GM12878 (cell line): ENCODE data around the gene TNPO2. TPM values are rescaled to one million over a fixed set of nuclear protein-coding genes. Genes with fewer than 3 reads are reported as not detected.

Experiments used
- ATAC-seq: fragments of 200-7000 bp; cut with Tn5 transposase; 3 replicates; pipeline ENCODE4 v1.9.1; 2020; ENCODE audit warnings: mild to moderate bottlenecking, moderate library complexity
- BruUV-seq: library from RNA; stranded (reverse); fragments of 400-500 nt; replicated peaks from 2 replicates; lab custom pipeline; 2021; lab: Mats Ljungman, UMichigan
- CTCF ChIA-PET: fragments of 300-600 bp; sonication (Branson Sonifier 250); formaldehyde crosslinking; extraction: SDS; loops from one replicate; lab custom pipeline; 2021; ENCODE audit warnings: inconsistent platforms; lab: Yijun Ruan, JAX
- POLR2A ChIA-PET: fragments of 350-600 bp; formaldehyde crosslinking; extraction: SDS; loops from one replicate; lab custom pipeline; 2021; ENCODE audit warnings: inconsistent platforms; lab: Charles Lee
- RAD21 ChIA-PET: fragments of 300-600 bp; sonication (Branson Sonifier 250); formaldehyde crosslinking; loops from one replicate; lab custom pipeline; 2023; ENCODE audit warnings: antibody characterized with exemption; ENCODE audit not compliant: unreplicated experiment; lab: Charles Lee
- SMC1A ChIA-PET: fragments of 300-600 bp; sonication (Branson Sonifier 250); formaldehyde crosslinking; loops from one replicate; lab custom pipeline; 2023; ENCODE audit not compliant: unreplicated experiment, uncharacterized antibody; lab: Charles Lee
- DNase-seq: peaks from one replicate; pipeline ENCODE4 v3.0.0-alpha.2; 2011; ENCODE audit warnings: low read depth, low spot score
- FAIRE-seq: peaks from 3 replicates; lab custom pipeline; 2011; peaks lifted over from hg19 to GRCh38; lab: Jason Lieb, UNC
- H2AFZ ChIP-seq: 2 replicates; pipeline ENCODE4 v1.6.0; 2011; ENCODE audit warnings: low read depth, low read length, control low read depth; ENCODE audit not compliant: control insufficient read depth
- H3K27ac ChIP-seq: 2 replicates; pipeline ENCODE4 v1.5.1; 2011; ENCODE audit warnings: control low read depth; ENCODE audit not compliant: control insufficient read depth, insufficient read depth
- H3K27me3 ChIP-seq, 2 experiments: replicated peaks in 1 of 2; 2 replicates each; pipeline versions ENCODE4 v1.6.0 to v1.6.1; 2011; ENCODE audit warnings: low read length in 1 of 2; ENCODE audit not compliant: control insufficient read depth in 2 of 2, insufficient read depth in 2 of 2
- H3K36me3 ChIP-seq, 2 experiments: 2 replicates each; pipeline ENCODE4 v1.5.1; 2011; ENCODE audit warnings: low read length in 1 of 2; ENCODE audit not compliant: control insufficient read depth in 2 of 2, insufficient read depth in 2 of 2
- H3K4me1 ChIP-seq: 2 replicates; pipeline ENCODE4 v1.6.1; 2011; ENCODE audit warnings: mild to moderate bottlenecking, low read length, moderate library complexity, mixed read lengths; ENCODE audit not compliant: control insufficient read depth, insufficient read depth
- H3K4me2 ChIP-seq: 2 replicates; pipeline ENCODE4 v1.6.0; 2011; ENCODE audit warnings: control low read depth; ENCODE audit not compliant: control insufficient read depth, insufficient read depth
- H3K4me3 ChIP-seq: fragments of 200-600 bp; sonication (generic); 2 replicates; pipeline ENCODE4 v1.5.1; 2016
- H3K79me2 ChIP-seq: 2 replicates; pipeline ENCODE4 v1.6.0; 2011; ENCODE audit warnings: low read length; ENCODE audit not compliant: control insufficient read depth, insufficient read depth
- H3K9ac ChIP-seq: 2 replicates; pipeline ENCODE4 v1.8.0; 2011; ENCODE audit warnings: low read length, control low read depth, mixed read lengths; ENCODE audit not compliant: control insufficient read depth, insufficient read depth
- H3K9me3 ChIP-seq: replicated peaks from 3 replicates; pipeline ENCODE4 v1.5.1; 2011; ENCODE audit warnings: mild to moderate bottlenecking, low read length; ENCODE audit not compliant: control insufficient read depth, insufficient read depth
- H4K20me1 ChIP-seq: 2 replicates; pipeline ENCODE4 v1.6.0; 2011; ENCODE audit not compliant: control insufficient read depth, insufficient read depth
- CREM ChIP-seq: IDR thresholded peaks from 2 replicates; pipeline ENCODE4 v1.6.1; 2014; ENCODE audit warnings: antibody characterized with exemption, low read depth
- GABPA ChIP-seq: IDR thresholded peaks from 2 replicates; pipeline ENCODE4 v1.6.1; 2014; ENCODE audit warnings: antibody characterized with exemption, low read depth, mild to moderate bottlenecking, inconsistent platforms
- HCFC1 ChIP-seq: fragments of 150-350 bp; IDR thresholded peaks from 2 replicates; pipeline ENCODE4 v1.6.1; 2014; ENCODE audit warnings: low read length
- KDM1A ChIP-seq: fragments of 200-600 bp; sonication (generic); IDR thresholded peaks from 2 replicates; pipeline ENCODE4 v1.6.1; 2016; ENCODE audit warnings: borderline replicate concordance
- MEF2B ChIP-seq: fragments of 450-650 bp; IDR thresholded peaks from 2 replicates; pipeline ENCODE4 v1.6.1; 2018; ENCODE audit warnings: mild to moderate bottlenecking, moderate library complexity; ENCODE audit not compliant: partially characterized antibody, poor library complexity, severe bottlenecking
- SMC3 ChIP-seq: IDR thresholded peaks from 2 replicates; pipeline ENCODE4 v1.6.1; 2011; ENCODE audit warnings: low read length, improper control_type of control experiment, borderline replicate concordance
- SREBF1 ChIP-seq: IDR thresholded peaks from 2 replicates; pipeline ENCODE4 v1.6.1; 2012; ENCODE audit warnings: mild to moderate bottlenecking, low read length
- SRF ChIP-seq, 2 experiments: IDR thresholded peaks; 2 replicates each; pipeline ENCODE4 v1.6.1; 2011; ENCODE audit warnings: low read depth in 2 of 2, low read length in 2 of 2, mild to moderate bottlenecking in 1 of 2, moderate library complexity in 1 of 2
- TCF12 ChIP-seq: IDR thresholded peaks from 2 replicates; pipeline ENCODE4 v1.6.1; 2011; ENCODE audit warnings: low read depth, mild to moderate bottlenecking, low read length
- TCF7 ChIP-seq: IDR thresholded peaks from 2 replicates; pipeline ENCODE4 v1.6.1; 2014; ENCODE audit warnings: antibody characterized with exemption, borderline replicate concordance
- USF1 ChIP-seq: IDR thresholded peaks from 2 replicates; pipeline ENCODE4 v1.6.1; 2011; ENCODE audit warnings: borderline replicate concordance, low read depth, mild to moderate bottlenecking, moderate library complexity, mixed read lengths, low read length; ENCODE audit not compliant: insufficient read depth; ENCODE audit errors: extremely low read length
- WRNIP1 ChIP-seq: IDR thresholded peaks from 2 replicates; pipeline ENCODE4 v1.6.1; 2011; ENCODE audit warnings: low read depth, low read length, improper control_type of control experiment, borderline replicate concordance
- ZNF217 ChIP-seq: fragments of 450-650 bp; IDR thresholded peaks from 2 replicates; pipeline ENCODE4 v1.6.1; 2017; ENCODE audit warnings: antibody characterized with exemption, mild to moderate bottlenecking
- WGBS: methylation state at CpG from one replicate; pipeline ENCODE4 v1.1.6; 2016; ENCODE audit warnings: low lambda C conversion rate; ENCODE audit not compliant: insufficient replicate concordance, insufficient coverage; ENCODE audit errors: missing lambda C conversion rate; 5-methylcytosine and 5-hydroxymethylcytosine counted together
- in situ Hi-C: fragments of 300-500 bp; cut with MboI; formaldehyde crosslinking; loops from 9 replicates; pipeline ENCODE4 v1.14.3; 2018; ENCODE audit warnings: mixed read lengths
- intact Hi-C: fragments of 100-400 bp; cut with micrococcal nuclease; formaldehyde crosslinking; loops from one replicate; pipeline ENCODE4 v1.14.2; 2022; ENCODE audit not compliant: unreplicated experiment
- polyA plus RNA-seq, 11 experiments: library from polyadenylated mRNA; depleted of rRNA in 4 of 11; unstranded in 6 of 11; stranded (reverse) in 5 of 11; fragments of >200 nt; fragmentation: Nextera tagmentation in 4 of 11; fragmentation: Illumina TruSeq in 1 of 11; extraction: Ambion mirVana in 4 of 11; extraction: Trizol in 1 of 11; gene quantifications; 1 replicate in 1 of 11; 2 replicates in 10 of 11; pipeline versions ENCODE4 v1.2.1 to v1.2.3, GENCODE V29; 2011 to 2016; ENCODE audit warnings: inconsistent platforms in 2 of 11, missing spikeins in 2 of 11, low read depth in 1 of 11
- total RNA-seq, 4 experiments: library from RNA; depleted of rRNA in 3 of 4; stranded (reverse); fragments of >200 nt in 3 of 4; fragmentation: Illumina TruSeq in 1 of 4; extraction: Trizol in 1 of 4; gene quantifications; 2 replicates each; pipeline versions ENCODE4 v1.2.1 to v1.2.3, GENCODE V29; 2013 to 2021
- TF ChIP-seq, protein P1 (sequence below): fragments of 450-650 bp; conservative IDR thresholded peaks from 2 replicates; pipeline ENCODE4 v1.6.1; 2017; ENCODE audit warnings: mild to moderate bottlenecking, moderate library complexity

TNPO2 gene
- total and polyA plus RNA-seq, 10 of the 15 experiments (the other 5 are each of a cell fraction or from before 2014, with no cell fraction given) = 5.5 to 99.7 (median 29.6) TPM

DNA sequence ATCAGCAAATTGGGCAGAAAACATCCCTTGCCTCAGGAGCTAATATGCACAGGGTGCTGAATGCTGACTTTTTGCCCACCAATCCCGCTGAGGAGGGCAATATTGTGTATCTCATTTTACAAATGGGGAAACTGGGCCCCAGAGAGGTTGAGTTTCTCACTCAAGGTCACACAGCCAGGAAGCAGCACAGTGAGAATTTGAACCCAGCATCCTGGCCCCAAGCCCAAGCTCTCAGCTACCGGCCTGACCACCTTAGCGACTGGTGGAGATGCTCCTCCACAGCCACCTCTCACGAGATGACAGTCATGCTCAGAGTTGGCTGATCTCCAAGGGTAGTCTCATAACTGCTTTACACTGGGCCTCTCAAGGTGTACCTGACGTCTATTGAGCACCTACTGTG, 30.8 kb downstream of the TNPO2 start:
- no peaks in the 10 kb centered on the region for H3K79me2 ChIP-seq
- H3K4me2 ChIP-seq = no peak overlapping the region
- H3K27ac ChIP-seq = no peak overlapping the region
- in situ Hi-C loops (no loop called here), intact Hi-C loops (no loop called here)
- no peaks in the 10 kb centered on the region for H3K27me3 ChIP-seq
- ChIA-PET SMC1A (no interaction called here), RAD21 (no interaction called here), CTCF (interaction anchor here (0.9 kb wide), 1 partner anchor 15 kb away, joined by 5 read pairs; no protein-coding TSS in a partner anchor), POLR2A (no interaction called here)
- peaks cover 9% of the 10 kb centered on the region for H3K4me1 ChIP-seq
- H2AFZ ChIP-seq = no peak overlapping the region
- H3K4me3 ChIP-seq = no peak overlapping the region
- BruUV-seq = no TSS peak
- WGBS = 50% methylated on average over 5 of the region's 5 CpGs
- H3K9me3 ChIP-seq = no peaks in the 10 kb centered on the region
- H3K36me3 ChIP-seq = peaks cover under 1 to 2% of the 10 kb centered on the region in 2 experiments; a peak in 3 of 4 replicates
- no peaks in the 10 kb centered on the region for H4K20me1 ChIP-seq
- FAIRE-seq (no peak), ATAC-seq (no peak), DNase-seq (no peak)
- H3K9ac ChIP-seq = no peak overlapping the region
- TF ChIP-seq TCF12 (no peak), HCFC1 (no peak), SMC3 (no peak), WRNIP1 (no peak), ZNF217 (no peak), TCF7 (no peak), GABPA (no peak), SREBF1 (no peak), USF1 (no peak), KDM1A (no peak), MEF2B (no peak), SRF (IDR thresholded peaks at IDR 0.05; ENCODE audit: low read depth in 2 of 2, low read length in 2 of 2) (no peak), CREM (no peak)
- TF ChIP-seq, protein P1, sequence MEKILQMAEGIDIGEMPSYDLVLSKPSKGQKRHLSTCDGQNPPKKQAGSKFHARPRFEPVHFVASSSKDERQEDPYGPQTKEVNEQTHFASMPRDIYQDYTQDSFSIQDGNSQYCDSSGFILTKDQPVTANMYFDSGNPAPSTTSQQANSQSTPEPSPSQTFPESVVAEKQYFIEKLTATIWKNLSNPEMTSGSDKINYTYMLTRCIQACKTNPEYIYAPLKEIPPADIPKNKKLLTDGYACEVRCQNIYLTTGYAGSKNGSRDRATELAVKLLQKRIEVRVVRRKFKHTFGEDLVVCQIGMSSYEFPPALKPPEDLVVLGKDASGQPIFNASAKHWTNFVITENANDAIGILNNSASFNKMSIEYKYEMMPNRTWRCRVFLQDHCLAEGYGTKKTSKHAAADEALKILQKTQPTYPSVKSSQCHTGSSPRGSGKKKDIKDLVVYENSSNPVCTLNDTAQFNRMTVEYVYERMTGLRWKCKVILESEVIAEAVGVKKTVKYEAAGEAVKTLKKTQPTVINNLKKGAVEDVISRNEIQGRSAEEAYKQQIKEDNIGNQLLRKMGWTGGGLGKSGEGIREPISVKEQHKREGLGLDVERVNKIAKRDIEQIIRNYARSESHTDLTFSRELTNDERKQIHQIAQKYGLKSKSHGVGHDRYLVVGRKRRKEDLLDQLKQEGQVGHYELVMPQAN = no peak
- TF ChIP-seq, all 136 proteins: peak for 0
